H9 (cell line): ENCODE data around the gene KIAA1549. TPM values are rescaled to one million over a fixed set of nuclear protein-coding genes. Genes with fewer than 3 reads are reported as not detected.
A peak's percentile ranks its signal among the peaks of the same experiment; 100 is the strongest.

Experiments
- DNase-seq: peaks from one replicate; pipeline ENCODE4 v3.0.0-alpha.2; 2017
- H2AFZ ChIP-seq: one replicate; pipeline ENCODE4 v1.6.1; 2013; ENCODE audit warnings: mild to moderate bottlenecking, low read length, control low read depth, moderate library complexity
- H2AK5ac ChIP-seq: 2 replicates; pipeline ENCODE4 v1.6.1; 2013; ENCODE audit warnings: low read length, control low read depth, mixed read lengths; ENCODE audit not compliant: insufficient read length
- H2BK120ac ChIP-seq: one replicate; pipeline ENCODE4 v1.6.1; 2013; ENCODE audit warnings: low read depth, mild to moderate bottlenecking, low read length, control low read depth, inconsistent platforms; ENCODE audit not compliant: poor library complexity, severe bottlenecking
- H2BK12ac ChIP-seq: 2 replicates; pipeline ENCODE4 v1.6.1; 2013; ENCODE audit warnings: low read length, control low read depth, mixed read lengths, low read depth; ENCODE audit not compliant: insufficient read length
- H2BK15ac ChIP-seq: 2 replicates; pipeline ENCODE4 v1.6.1; 2013; ENCODE audit warnings: low read depth, low read length, control low read depth
- H2BK20ac ChIP-seq: one replicate; pipeline ENCODE4 v1.6.1; 2013; ENCODE audit warnings: low read depth, mild to moderate bottlenecking, low read length, control low read depth, inconsistent platforms; ENCODE audit not compliant: poor library complexity, severe bottlenecking
- H2BK5ac ChIP-seq: 2 replicates; pipeline ENCODE4 v1.6.1; 2013; ENCODE audit warnings: low read length, control low read depth, mixed read lengths; ENCODE audit not compliant: insufficient read length
- H3K14ac ChIP-seq: 2 replicates; pipeline ENCODE4 v1.6.1; 2013; ENCODE audit warnings: low read length, control low read depth; ENCODE audit not compliant: insufficient read depth
- H3K18ac ChIP-seq: 2 replicates; pipeline ENCODE4 v1.6.1; 2013; ENCODE audit warnings: low read depth, mild to moderate bottlenecking, mixed read lengths, low read length, control low read depth; ENCODE audit not compliant: insufficient read length
- H3K23ac ChIP-seq: 2 replicates; pipeline ENCODE4 v1.6.1; 2013; ENCODE audit warnings: low read length, control low read depth, mixed read lengths, low read depth; ENCODE audit not compliant: insufficient read length
- H3K23me2 ChIP-seq: 2 replicates; pipeline ENCODE4 v1.6.1; 2013; ENCODE audit warnings: low read depth, mild to moderate bottlenecking, mixed read lengths, low read length, control low read depth; ENCODE audit not compliant: insufficient read length, poor library complexity, severe bottlenecking
- H3K27ac ChIP-seq: 2 replicates; pipeline ENCODE4 v1.5.1; 2013; ENCODE audit warnings: low read length, control low read depth, mixed read lengths, low read depth; ENCODE audit not compliant: insufficient read length
- H3K27me3 ChIP-seq: 2 replicates; pipeline ENCODE4 v1.6.1; 2013; ENCODE audit warnings: low read length, control low read depth, inconsistent platforms; ENCODE audit not compliant: insufficient read depth
- H3K4ac ChIP-seq: 2 replicates; pipeline ENCODE4 v1.6.1; 2013; ENCODE audit warnings: low read depth, mild to moderate bottlenecking, control low read depth, inconsistent platforms, low read length, moderate library complexity
- H3K4me1 ChIP-seq: 2 replicates; pipeline ENCODE4 v1.6.1; 2013; ENCODE audit warnings: low read length, control low read depth, inconsistent platforms; ENCODE audit not compliant: insufficient read depth
- H3K4me2 ChIP-seq: 2 replicates; pipeline ENCODE4 v1.6.1; 2013; ENCODE audit warnings: low read length, control low read depth, mixed read lengths; ENCODE audit not compliant: insufficient read length, insufficient read depth
- H3K56ac ChIP-seq: 2 replicates; pipeline ENCODE4 v1.6.1; 2013; ENCODE audit warnings: low read depth, mild to moderate bottlenecking, mixed read lengths, low read length, control low read depth; ENCODE audit not compliant: insufficient read length
- H3K79me1 ChIP-seq: 2 replicates; pipeline ENCODE4 v1.6.1; 2013; ENCODE audit warnings: low read depth, mild to moderate bottlenecking, moderate library complexity, low read length, control low read depth, inconsistent platforms; ENCODE audit not compliant: insufficient read depth, poor library complexity, severe bottlenecking
- H3K79me2 ChIP-seq: 2 replicates; pipeline ENCODE4 v1.6.1; 2013; ENCODE audit warnings: low read length, control low read depth, inconsistent platforms; ENCODE audit not compliant: insufficient read depth
- H3K9ac ChIP-seq: 2 replicates; pipeline ENCODE4 v1.6.1; 2013; ENCODE audit warnings: low read length, control low read depth, mixed read lengths; ENCODE audit not compliant: insufficient read length; ENCODE audit errors: extremely low read depth
- H3K9me3 ChIP-seq: one replicate; pipeline ENCODE4 v1.6.1; 2013; ENCODE audit warnings: low read depth, low read length, inconsistent platforms; ENCODE audit not compliant: control insufficient read depth
- H3T11ph ChIP-seq: one replicate; pipeline ENCODE4 v1.6.1; 2013; ENCODE audit warnings: mild to moderate bottlenecking, low read length, control low read depth, inconsistent platforms
- H4K20me1 ChIP-seq: one replicate; pipeline ENCODE4 v1.6.1; 2013; ENCODE audit not compliant: control insufficient read depth, insufficient read length, insufficient read depth
- H4K5ac ChIP-seq: 2 replicates; pipeline ENCODE4 v1.6.1; 2013; ENCODE audit warnings: low read depth, mild to moderate bottlenecking, mixed read lengths, low read length, control low read depth; ENCODE audit not compliant: insufficient read length
- H4K8ac ChIP-seq: replicated peaks from 2 replicates; pipeline ENCODE4 v1.6.1; 2013; ENCODE audit warnings: low read length, control low read depth, mixed read lengths, low read depth; ENCODE audit not compliant: insufficient read length
- H4K91ac ChIP-seq: 2 replicates; pipeline ENCODE4 v1.6.1; 2013; ENCODE audit warnings: low read depth, mild to moderate bottlenecking, moderate library complexity, mixed read lengths, low read length, control low read depth; ENCODE audit not compliant: insufficient read length
- H3K27ac Mint-ChIP-seq, 3 experiments: 2 replicates in 2 of 3; 3 replicates in 1 of 3; pipeline ENCODE4 v1.8.0; 2020 to 2021; ENCODE audit warnings: mixed read lengths in 3 of 3, mild to moderate bottlenecking in 1 of 3, moderate library complexity in 1 of 3
- H3K27me3 Mint-ChIP-seq: 2 replicates; pipeline ENCODE4 v1.8.0; 2021; ENCODE audit warnings: low read depth, mild to moderate bottlenecking, moderate library complexity, mixed read lengths
- H3K36me3 Mint-ChIP-seq, 3 experiments: 2 replicates in 2 of 3; 3 replicates in 1 of 3; pipeline ENCODE4 v1.8.0; 2020 to 2021; ENCODE audit warnings: low read depth in 3 of 3, mixed read lengths in 3 of 3; ENCODE audit not compliant: insufficient read depth in 1 of 3
- H3K4me1 Mint-ChIP-seq, 2 experiments: 2 replicates each; pipeline ENCODE4 v1.8.0; 2020; ENCODE audit warnings: mixed read lengths in 2 of 2
- H3K4me3 Mint-ChIP-seq, 2 experiments: 2 replicates in 1 of 2; 3 replicates in 1 of 2; pipeline ENCODE4 v1.8.0; 2020 to 2021; ENCODE audit warnings: mild to moderate bottlenecking in 2 of 2, mixed read lengths in 2 of 2, moderate library complexity in 1 of 2
- H3K9me3 Mint-ChIP-seq, 2 experiments: 2 replicates in 1 of 2; 3 replicates in 1 of 2; pipeline ENCODE4 v1.8.0; 2020; ENCODE audit warnings: mild to moderate bottlenecking in 2 of 2, mixed read lengths in 2 of 2, moderate library complexity in 1 of 2
- CTCF ChIP-seq: fragments of 200-600 bp; sonication (generic); conservative IDR thresholded peaks from 3 replicates; pipeline ENCODE4 v1.8.0; 2021; ENCODE audit warnings: antibody characterized with exemption, mild to moderate bottlenecking
- WGBS: extraction: QIAGEN DNeasy Blood & Tissue Kit; methylation state at CpG from one replicate; pipeline ENCODE4 v1.1.7; 2013; ENCODE audit warnings: missing lambda C conversion rate, low lambda C conversion rate, mixed read lengths; ENCODE audit not compliant: insufficient read length; ENCODE audit errors: extremely low coverage; 5-methylcytosine and 5-hydroxymethylcytosine counted together
- total RNA-seq: library from RNA; stranded (reverse); gene quantifications from 2 replicates; pipeline ENCODE4 v1.2.1, GENCODE V29; 2021

The KIAA1549 gene
- total RNA-seq, 1 experiment from 2014 or later: 11.9 TPM

- Histone ChIP-seq H3K14ac (no peak overlapping the region), H3K23ac (no peak overlapping the region), H4K20me1 (no peaks in the 10 kb centered on the region), H3K27me3 (no peaks in the 10 kb centered on the region; the same call in 1 of the 2 replicates), H3K56ac (no peak overlapping the region), H2BK12ac (no peak overlapping the region), H4K8ac (no peak overlapping the region), H3K18ac (no peak overlapping the region), H2BK15ac (no peak overlapping the region), H2BK5ac (no peak overlapping the region), H4K91ac (no peak overlapping the region), H2AFZ (no peak overlapping the region), H3K9ac (peak overlapping the region; percentile 75), H3T11ph (no peak overlapping the region), H3K79me2 (peaks cover 3% of the 10 kb centered on the region; the same call in 1 of the 2 replicates), H3K27ac (no peak overlapping the region), H3K4ac (no peak overlapping the region), H3K9me3 (no peaks in the 10 kb centered on the region), H2BK20ac (no peak overlapping the region), H3K4me1 (peaks cover 6% of the 10 kb centered on the region; the same call in 1 of the 2 replicates), H3K79me1 (no peaks in the 10 kb centered on the region), H3K23me2 (peaks cover 13% of the 10 kb centered on the region), H2BK120ac (no peak overlapping the region), H3K4me2 (peak overlapping the region; percentile 96), H2AK5ac (no peak overlapping the region), H4K5ac (no peak overlapping the region)
- Mint-ChIP-seq H3K27ac (no peak overlapping the region; a peak in 2 of 7 replicates), H3K36me3 (peaks cover 2 to 7% (median 2%) of the 10 kb centered on the region in 3 experiments; a peak in 4 of 7 replicates), H3K27me3 (peaks cover 7% of the 10 kb centered on the region), H3K9me3 (no peaks in the 10 kb centered on the region), H3K4me3 (peak overlapping the region; percentile 89 to 94), H3K4me1 (peaks cover 47 to 49% of the 10 kb centered on the region in 2 experiments)
- TF ChIP-seq CTCF: no peak
- no CpG with 5 or more reads among the region's 9 CpGs for WGBS
- DNase-seq: no peak
Measured at GRCh38 chr7:138979988-138980562, 1.1 kb downstream of the KIAA1549 start.
